Activated naive CD4-positive, alpha-beta T cell treated with anti-CD3 and anti-CD28 coated beads for 36 hours (primary cell): ENCODE measurements around the gene RIOK2. TPM values are rescaled to one million over a fixed set of nuclear protein-coding genes. Genes with fewer than 3 reads are reported as not detected.

Source experiments
- CTCF ChIA-PET: fragments of 350-600 bp; sonication (Branson Sonifier 250); formaldehyde crosslinking; loops from one replicate; lab custom pipeline; 2021; ENCODE audit warnings: antibody characterized with exemption; lab: Charles Lee
- DNase-seq: peaks from one replicate; pipeline ENCODE4 v3.0.0-alpha.2; 2020
- H3K27ac Mint-ChIP-seq: one replicate; pipeline ENCODE4 v1.8.0; 2021; ENCODE audit warnings: mild to moderate bottlenecking, mixed read lengths
- H3K27me3 Mint-ChIP-seq: one replicate; pipeline ENCODE4 v1.8.0; 2021; ENCODE audit warnings: low read depth, mixed read lengths
- H3K36me3 Mint-ChIP-seq: one replicate; pipeline ENCODE4 v1.8.0; 2021; ENCODE audit warnings: low read depth, mixed read lengths
- H3K4me1 Mint-ChIP-seq: one replicate; pipeline ENCODE4 v1.8.0; 2021; ENCODE audit warnings: low read depth, mixed read lengths
- H3K4me3 Mint-ChIP-seq: one replicate; pipeline ENCODE4 v1.8.0; 2021; ENCODE audit warnings: mild to moderate bottlenecking, moderate library complexity, mixed read lengths
- H3K9me3 Mint-ChIP-seq: one replicate; pipeline ENCODE4 v1.8.0; 2021; ENCODE audit warnings: mixed read lengths
- intact Hi-C: fragments of 100-400 bp; cut with micrococcal nuclease; formaldehyde crosslinking; loops from one replicate; pipeline ENCODE4 v1.15.1; 2023
- total RNA-seq, 2 experiments: library from RNA; stranded (reverse); gene quantifications; one replicate each; pipeline ENCODE4 v1.2.3, GENCODE V29; 2021

The RIOK2 gene
- total RNA-seq, result 10 to 100 TPM; 29.1 to 32.0 TPM

DNA sequence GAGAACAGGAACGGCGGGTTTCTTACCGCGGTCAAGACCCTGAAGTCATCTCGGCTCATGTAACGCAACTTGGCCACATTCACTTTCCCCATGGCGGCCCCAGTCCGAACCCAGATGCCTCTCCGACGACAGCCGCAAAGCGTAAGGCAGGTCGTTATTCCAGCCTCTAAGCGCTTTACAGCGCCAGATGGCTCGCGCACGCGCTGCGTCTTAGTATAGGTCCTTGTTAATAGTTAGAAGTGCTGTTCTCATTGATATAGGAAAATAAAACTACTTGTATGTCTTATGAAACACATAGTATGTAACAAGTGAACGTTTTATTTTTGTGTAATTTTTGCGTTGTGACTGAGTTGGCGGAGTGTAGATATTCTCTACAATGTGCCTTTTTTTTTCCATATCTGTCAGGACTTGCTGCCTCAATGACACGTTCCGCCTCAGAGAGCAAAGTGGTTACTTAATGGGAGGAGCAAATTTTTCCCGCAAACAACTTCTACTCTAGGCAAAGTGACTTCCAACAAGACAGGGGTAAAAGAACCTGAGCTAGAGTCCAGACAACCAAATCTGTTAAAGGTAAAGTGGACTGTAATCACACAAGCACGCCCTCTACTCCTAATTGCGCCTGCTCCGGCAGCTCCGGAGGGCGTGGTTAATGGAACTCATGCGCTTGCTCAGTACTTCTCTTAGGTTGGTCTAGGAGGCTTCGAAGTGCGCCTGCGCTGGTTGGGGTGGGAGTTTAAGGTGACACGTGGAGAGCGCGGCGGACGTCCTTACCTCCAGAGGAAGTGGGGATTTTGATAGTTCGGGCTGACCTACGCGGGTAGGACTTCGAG, at the start of gene RIOK2:
TSS of gene RIOK2 (minus strand) at position 148 of the 830 bp plus-strand sequence. CDS start at position 92, 56 bp downstream.
- H3K9me3 Mint-ChIP-seq, result peaks cover under 1% of the 10 kb centered on the region
- DNase-seq, result peak; percentile 97
- H3K36me3 Mint-ChIP-seq, result peaks cover 21% of the 10 kb centered on the region
- no peaks in the 10 kb centered on the region for H3K27me3 Mint-ChIP-seq
- peak within 1 kb of the TSS; percentile 99 for H3K27ac Mint-ChIP-seq
- H3K4me1 Mint-ChIP-seq, result peaks cover 33% of the 10 kb centered on the region
- intact Hi-C loops, result loop anchor here (1.0 to 10.0 kb wide), 14 partner anchors 18 to 1849 kb away; partner anchors contain the start of genes CAST, CHD1, ELL2 and RFESD
- peak within 1 kb of the TSS; percentile 93 for H3K4me3 Mint-ChIP-seq
- CTCF ChIA-PET, result interaction anchor here (0.6 to 0.8 kb wide), 3 partner anchors 10 to 569 kb away, joined by 3 read pairs; no protein-coding TSS in a partner anchor

- no peak overlapping the region for H3K4me3 Mint-ChIP-seq
- H3K9me3 Mint-ChIP-seq, result peaks cover 2% of the 10 kb centered on the region
- H3K36me3 Mint-ChIP-seq, result no peaks in the 10 kb centered on the region
- H3K4me1 Mint-ChIP-seq, result no peaks in the 10 kb centered on the region
- CTCF ChIA-PET, result interaction anchor here (0.5 to 2.3 kb wide), 17 partner anchors 11 to 1565 kb away, joined by 3 to 11 read pairs (median 3); no protein-coding TSS in a partner anchor
- H3K27me3 Mint-ChIP-seq, result peaks cover 3% of the 10 kb centered on the region
- no peak overlapping the region for H3K27ac Mint-ChIP-seq
- DNase-seq, result peak; percentile 55
- intact Hi-C loops, result loop anchor here (1.0 to 5.0 kb wide), 6 partner anchors 303 to 1831 kb away; no protein-coding TSS in a partner anchor
Observed at GRCh38 chr5:97231025-97231636, 48.1 kb upstream of the RIOK2 start.

DNA sequence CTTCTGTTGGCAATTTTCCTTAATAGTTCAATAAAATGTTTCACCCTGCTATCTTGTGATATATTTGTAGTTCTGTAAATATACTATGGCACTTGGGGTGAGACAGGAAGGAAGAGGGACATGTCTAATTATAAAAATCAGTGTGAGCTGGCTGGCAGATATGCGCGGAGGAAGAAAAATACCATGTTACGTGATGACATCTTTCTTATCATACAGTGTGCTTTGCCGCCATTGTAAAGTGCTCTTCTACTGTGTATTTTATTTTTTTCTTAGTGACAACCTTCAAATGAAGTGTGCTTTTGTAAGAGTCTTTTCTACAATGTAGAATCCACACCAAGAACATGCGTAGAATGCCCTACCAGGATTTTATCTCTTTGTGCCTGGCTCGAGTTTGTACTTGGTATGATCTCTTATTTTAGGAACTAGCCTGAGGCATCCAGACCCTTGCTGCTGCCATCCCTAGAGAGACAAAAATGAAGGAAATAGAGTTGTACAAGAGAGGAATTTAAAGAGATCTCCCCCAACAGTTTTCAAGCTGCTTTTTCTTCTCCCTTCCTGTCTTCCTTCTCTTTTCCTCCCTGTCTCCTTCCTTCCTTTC, 46.7 kb upstream of the RIOK2 start:
- no peak overlapping the region for H3K4me3 Mint-ChIP-seq
- H3K36me3 Mint-ChIP-seq, result no peaks in the 10 kb centered on the region
- CTCF ChIA-PET, result interaction anchor here (0.6 to 2.3 kb wide), 3 partner anchors 304 to 1739 kb away, joined by 4 to 11 read pairs (median 7); no protein-coding TSS in a partner anchor
- intact Hi-C loops, result loop anchor here (2.0 to 5.0 kb wide), 3 partner anchors 1119 to 1833 kb away; no protein-coding TSS in a partner anchor
- no peaks in the 10 kb centered on the region for H3K4me1 Mint-ChIP-seq
- H3K27ac Mint-ChIP-seq, result peak overlapping the region; percentile 21
- DNase-seq, result no peak
- H3K27me3 Mint-ChIP-seq, result peaks cover 3% of the 10 kb centered on the region
- no peaks in the 10 kb centered on the region for H3K9me3 Mint-ChIP-seq

- H3K4me3 Mint-ChIP-seq, result no peak overlapping the region
- intact Hi-C loops, result no loop called here
- H3K27me3 Mint-ChIP-seq, result peaks cover 3% of the 10 kb centered on the region
- no peak overlapping the region for H3K27ac Mint-ChIP-seq
- no peaks in the 10 kb centered on the region for H3K36me3 Mint-ChIP-seq
- no peak for DNase-seq
- H3K9me3 Mint-ChIP-seq, result no peaks in the 10 kb centered on the region
- H3K4me1 Mint-ChIP-seq, result no peaks in the 10 kb centered on the region
- CTCF ChIA-PET, result no interaction called here
Observed at GRCh38 chr5:97229196-97229595, 46.1 kb upstream of the RIOK2 start.

- Mint-ChIP-seq H3K27me3 (no peaks in the 10 kb centered on the region), H3K4me1 (no peaks in the 10 kb centered on the region), H3K9me3 (no peaks in the 10 kb centered on the region), H3K27ac (no peak overlapping the region), H3K4me3 (no peak overlapping the region), H3K36me3 (peaks cover 3% of the 10 kb centered on the region)
- DNase-seq, result no peak
- intact Hi-C loops, result no loop called here
- CTCF ChIA-PET, result no interaction called here
Observed at GRCh38 chr5:97225222-97225621, 42.2 kb upstream of the RIOK2 start.

DNA sequence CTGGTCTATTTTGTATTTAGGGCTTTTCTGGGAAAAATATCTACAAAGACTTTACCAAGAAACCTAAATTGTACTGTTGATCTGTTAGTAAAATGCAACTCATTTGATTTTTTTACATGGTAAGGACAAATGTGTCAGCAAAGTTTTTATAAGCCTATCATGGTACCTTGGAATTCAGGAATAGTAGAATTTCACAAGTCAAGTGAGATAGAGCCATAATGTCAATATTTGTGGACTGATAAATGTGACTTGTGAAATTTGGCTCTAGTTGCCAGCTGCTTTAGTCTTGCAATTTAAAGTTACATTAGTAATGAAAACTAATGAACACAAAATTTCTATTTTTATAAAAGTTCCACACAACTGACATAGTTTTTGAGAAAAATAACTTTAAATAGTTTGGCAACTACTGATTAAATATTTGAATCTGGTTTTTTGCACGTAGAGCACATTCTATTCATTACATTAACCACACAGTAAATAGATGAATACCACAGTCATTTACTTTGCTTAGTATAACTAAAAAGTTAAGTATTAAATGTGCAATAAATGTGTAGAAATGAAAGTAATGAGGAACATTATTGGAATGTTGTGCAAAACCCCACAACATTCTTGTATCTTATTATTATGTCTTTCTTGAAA, 41.2 kb upstream of the RIOK2 start:
- H3K27me3 Mint-ChIP-seq, result no peaks in the 10 kb centered on the region

DNA sequence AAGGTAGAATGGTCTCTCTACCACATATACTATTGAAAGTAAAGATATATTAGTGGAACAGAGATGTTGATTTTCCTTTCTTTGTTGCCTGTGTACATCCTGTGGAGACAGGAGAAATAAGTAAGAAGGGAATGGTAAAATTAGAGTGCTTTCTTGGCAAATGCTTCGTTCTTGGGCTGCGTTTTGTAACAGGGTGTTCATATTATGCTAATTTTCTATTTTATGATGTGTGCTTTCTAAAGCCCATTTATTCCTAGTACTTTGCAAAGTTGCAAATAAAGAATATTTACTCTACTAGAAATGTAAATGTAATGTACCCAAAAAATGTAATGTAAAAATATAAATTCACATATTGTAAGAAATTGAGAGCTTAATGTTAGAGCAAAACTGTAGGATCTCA, 40.5 kb upstream of the RIOK2 start:
- Mint-ChIP-seq H3K4me1 (no peaks in the 10 kb centered on the region), H3K36me3 (peaks cover 3% of the 10 kb centered on the region), H3K9me3 (no peaks in the 10 kb centered on the region), H3K27me3 (no peaks in the 10 kb centered on the region), H3K4me3 (no peak overlapping the region), H3K27ac (no peak overlapping the region)
- intact Hi-C loops, result no loop called here
- no peak for DNase-seq
- CTCF ChIA-PET, result no interaction called here

More for the DNA sequence above, 41.2 kb upstream of the RIOK2 start:
- no peak for DNase-seq
- H3K36me3 Mint-ChIP-seq, result peaks cover 3% of the 10 kb centered on the region
- no peaks in the 10 kb centered on the region for H3K4me1 Mint-ChIP-seq
- CTCF ChIA-PET, result no interaction called here
- intact Hi-C loops, result no loop called here
- H3K27ac Mint-ChIP-seq, result no peak overlapping the region
- no peak overlapping the region for H3K4me3 Mint-ChIP-seq
- no peaks in the 10 kb centered on the region for H3K9me3 Mint-ChIP-seq

- H3K27me3 Mint-ChIP-seq, result peaks cover 8% of the 10 kb centered on the region
- DNase-seq, result no peak
- CTCF ChIA-PET, result no interaction called here
- peaks cover 1% of the 10 kb centered on the region for H3K36me3 Mint-ChIP-seq
- intact Hi-C loops, result no loop called here
- no peak overlapping the region for H3K27ac Mint-ChIP-seq
- H3K9me3 Mint-ChIP-seq, result peaks cover 10% of the 10 kb centered on the region
- H3K4me3 Mint-ChIP-seq, result no peak overlapping the region
- H3K4me1 Mint-ChIP-seq, result no peaks in the 10 kb centered on the region
Observed at GRCh38 chr5:97209343-97209742, 26.3 kb upstream of the RIOK2 start.

GRCh38 chr5:97208714-97209113, 25.7 kb upstream of the RIOK2 start:
- no peak for DNase-seq
- intact Hi-C loops, result no loop called here
- no peaks in the 10 kb centered on the region for H3K4me1 Mint-ChIP-seq
- H3K36me3 Mint-ChIP-seq, result no peaks in the 10 kb centered on the region
- CTCF ChIA-PET, result interaction anchor here (1.7 kb wide), 1 partner anchor 23 kb away, joined by 3 read pairs; no protein-coding TSS in a partner anchor
- no peak overlapping the region for H3K4me3 Mint-ChIP-seq
- peaks cover 8% of the 10 kb centered on the region for H3K27me3 Mint-ChIP-seq
- H3K9me3 Mint-ChIP-seq, result peaks cover 5% of the 10 kb centered on the region
- no peak overlapping the region for H3K27ac Mint-ChIP-seq

- intact Hi-C loops, result no loop called here
- Mint-ChIP-seq H3K4me3 (no peak overlapping the region), H3K4me1 (no peaks in the 10 kb centered on the region), H3K9me3 (peaks cover 4% of the 10 kb centered on the region), H3K27me3 (peaks cover 8% of the 10 kb centered on the region), H3K27ac (no peak overlapping the region), H3K36me3 (no peaks in the 10 kb centered on the region)
- CTCF ChIA-PET, result interaction anchor here (0.7 to 1.7 kb wide), 2 partner anchors 23 to 1597 kb away, joined by 3 read pairs; no protein-coding TSS in a partner anchor
- DNase-seq, result no peak
Observed at GRCh38 chr5:97208184-97208713, 25.2 kb upstream of the RIOK2 start.

DNA sequence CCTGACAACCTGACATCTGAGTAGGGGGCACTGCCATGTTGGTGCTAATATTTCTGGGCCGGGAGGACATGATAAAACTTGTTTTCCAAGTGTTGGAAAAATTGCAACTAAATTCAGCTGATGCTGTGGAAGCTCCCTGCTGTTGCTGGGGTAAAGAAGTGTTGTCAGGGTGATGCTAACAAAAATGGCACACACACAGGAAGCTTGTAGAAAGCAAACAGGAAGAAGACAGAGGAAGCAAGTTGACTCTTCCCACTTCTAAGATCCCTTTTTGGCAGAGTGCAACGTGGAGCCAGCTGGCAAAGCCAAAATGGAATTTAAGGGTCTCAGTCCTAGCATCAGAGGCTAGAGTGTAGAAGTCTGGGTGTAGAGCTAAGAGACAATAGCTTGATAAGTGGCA, 11.3 kb upstream of the RIOK2 start:
- intact Hi-C loops, result no loop called here
- peaks cover 4% of the 10 kb centered on the region for H3K36me3 Mint-ChIP-seq
- no peak overlapping the region for H3K4me3 Mint-ChIP-seq
- CTCF ChIA-PET, result no interaction called here
- no peak for DNase-seq
- no peaks in the 10 kb centered on the region for H3K27me3 Mint-ChIP-seq
- H3K27ac Mint-ChIP-seq, result no peak overlapping the region
- peaks cover 3% of the 10 kb centered on the region for H3K9me3 Mint-ChIP-seq
- peaks cover 5% of the 10 kb centered on the region for H3K4me1 Mint-ChIP-seq
